ENCODE results near the gene MROH2B.
A peak's percentile ranks its signal among the peaks of the same experiment; 100 is the strongest.

MROH2B gene

GRCh38 chr5:41012318-41012717 is 58.8 kb downstream of the MROH2B start:
- DNase-seq: no peak

GRCh38 chr5:41010572-41010971 is 60.6 kb downstream of the MROH2B start:
- DNase-seq: no peak

GRCh38 chr5:41009232-41009631 is 61.9 kb downstream of the MROH2B start:
- DNase-seq: peak; percentile 26

GRCh38 chr5:41004931-41005330 is 66.2 kb downstream of the MROH2B start:
- no peak for DNase-seq

GRCh38 chr5:41003670-41004376 is 67.3 kb downstream of the MROH2B start:
- no peak for DNase-seq

GRCh38 chr5:40999966-41000365 is 71.2 kb downstream of the MROH2B start:
- DNase-seq: no peak

GRCh38 chr5:40999142-40999541 is 72.0 kb downstream of the MROH2B start:
- no peak for DNase-seq

- peak; percentile 52 for DNase-seq
Measured at GRCh38 chr5:40995801-40996586, 75.1 kb downstream of the MROH2B start.

GRCh38 chr5:40991981-40992559 is 79.1 kb downstream of the MROH2B start:
- DNase-seq: no peak

- DNase-seq: peak; percentile 33
Measured at GRCh38 chr5:40991168-40991980, 79.8 kb downstream of the MROH2B start.

GRCh38 chr5:40988746-40989510 is 82.2 kb downstream of the MROH2B start:
- DNase-seq: peak; percentile 35

- no peak for DNase-seq
Measured at GRCh38 chr5:40987349-40987748, 83.8 kb downstream of the MROH2B start.

GRCh38 chr5:40986666-40987065 is 84.5 kb downstream of the MROH2B start:
- DNase-seq: no peak

- DNase-seq: no peak
Measured at GRCh38 chr5:40985501-40985900, 85.6 kb downstream of the MROH2B start.

- peak; percentile 24 for DNase-seq
Measured at GRCh38 chr5:40984884-40985283, 86.3 kb downstream of the MROH2B start.

GRCh38 chr5:40983781-40984180 is 87.4 kb downstream of the MROH2B start:
- peak; percentile 4 for DNase-seq

- DNase-seq: no peak
Measured at GRCh38 chr5:40981420-40981819, 89.7 kb downstream of the MROH2B start.

GRCh38 chr5:40976836-40977235 is 94.3 kb downstream of the MROH2B start:
- no peak for DNase-seq

- no peak for DNase-seq
Measured at GRCh38 chr5:40976041-40976440, 95.1 kb downstream of the MROH2B start.

- DNase-seq: no peak
Measured at GRCh38 chr5:40973364-40974004, 97.7 kb downstream of the MROH2B start.

GRCh38 chr5:40972434-40972833 is 98.7 kb downstream of the MROH2B start:
- no peak for DNase-seq

All from kidney glomerular epithelial cell (primary cell).